Measurements from ENCODE around the gene ACE. TPM values are rescaled to one million over a fixed set of nuclear protein-coding genes. Genes with fewer than 3 reads are reported as not detected.

ACE gene
- total RNA-seq, 1 donor from 2014 or later = 21.4 TPM

- peak; percentile 25 to 55 for DNase-seq (ENCODE audit: low read depth in 2 of 2)
These were observed 2.0 kb upstream of the ACE start for GRCh38 chr17:63474586-63475460.

GRCh38 chr17:63475491-63476412 lies 1.1 kb upstream of the ACE start:
- DNase-seq (ENCODE audit: low read depth in 2 of 2) = no peak

- DNase-seq (ENCODE audit: low read depth in 2 of 2) = peak in 1 of 2 donors; percentile 22
These were observed 405 bp upstream of the ACE start for GRCh38 chr17:63476459-63476853.

- no peak for DNase-seq (ENCODE audit: low read depth in 2 of 2)
These were observed 899 bp downstream of the ACE start for GRCh38 chr17:63477480-63478440.

GRCh38 chr17:63478814-63479494 lies 2.1 kb downstream of the ACE start:
- peak; percentile 91 to 92 for DNase-seq (ENCODE audit: low read depth in 2 of 2)

GRCh38 chr17:63479495-63480184 lies 2.8 kb downstream of the ACE start:
- no peak for DNase-seq (ENCODE audit: low read depth in 2 of 2)

- no peak for DNase-seq (ENCODE audit: low read depth in 2 of 2)
These were observed 3.4 kb downstream of the ACE start for GRCh38 chr17:63480192-63480784.

GRCh38 chr17:63480826-63481487 lies 4.1 kb downstream of the ACE start:
- DNase-seq (ENCODE audit: low read depth in 2 of 2) = no peak

GRCh38 chr17:63481488-63481870 lies 4.6 kb downstream of the ACE start:
- no peak for DNase-seq (ENCODE audit: low read depth in 2 of 2)

- no peak for DNase-seq (ENCODE audit: low read depth in 2 of 2)
These were observed 5.6 kb downstream of the ACE start for GRCh38 chr17:63482509-63482908.

GRCh38 chr17:63483038-63483437 lies 6.2 kb downstream of the ACE start:
- no peak for DNase-seq (ENCODE audit: low read depth in 2 of 2)

- DNase-seq (ENCODE audit: low read depth in 2 of 2) = no peak
These were observed 7.1 kb downstream of the ACE start for GRCh38 chr17:63483655-63484575.

GRCh38 chr17:63486317-63487013 lies 9.6 kb downstream of the ACE start:
- DNase-seq (ENCODE audit: low read depth in 2 of 2) = no peak

GRCh38 chr17:63487014-63487339 lies 10.1 kb downstream of the ACE start:
- no peak for DNase-seq (ENCODE audit: low read depth in 2 of 2)

GRCh38 chr17:63488851-63489250 lies 12.0 kb downstream of the ACE start:
- no peak for DNase-seq (ENCODE audit: low read depth in 2 of 2)

- DNase-seq (ENCODE audit: low read depth in 2 of 2) = no peak
These were observed 12.4 kb downstream of the ACE start for GRCh38 chr17:63489291-63489690.

- DNase-seq (ENCODE audit: low read depth in 2 of 2) = no peak
These were observed 13.5 kb downstream of the ACE start for GRCh38 chr17:63490329-63490728.
